Measurements from ENCODE around the gene PRTFDC1. TPM values are rescaled to one million over a fixed set of nuclear protein-coding genes. Genes with fewer than 3 reads are reported as not detected.
"Not testable (repeated sequence)": the region's sequence is repeated elsewhere in the genome, so short reads cannot be mapped to it uniquely, and the experiment has no call there.

Gene PRTFDC1
- total RNA-seq, 1 experiment from 2014 or later = 22.7 TPM

DNA sequence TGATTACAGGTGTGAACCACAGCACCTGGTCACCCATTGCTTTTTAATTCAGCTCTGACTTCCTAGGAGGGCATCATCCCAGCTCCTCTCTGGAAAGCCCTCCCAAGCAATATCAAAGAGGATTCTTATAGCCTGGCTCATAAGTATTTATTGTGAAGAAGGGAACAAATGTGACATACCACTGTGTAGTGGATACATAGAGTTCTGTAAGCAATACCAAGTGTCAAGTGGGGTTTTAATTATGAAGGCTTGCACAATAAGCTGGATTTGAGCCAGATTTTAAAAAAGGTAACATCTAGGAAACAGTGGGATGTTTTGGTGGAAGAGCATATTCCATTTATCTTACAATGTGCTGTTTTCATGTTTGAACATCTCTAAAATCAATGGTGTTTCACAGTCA lies 19.0 kb upstream of the PRTFDC1 start:
- no peaks in the 10 kb centered on the region for H3K4me1 Mint-ChIP-seq (ENCODE audit: low read depth, unreplicated experiment)
- TF ChIP-seq, protein P1, sequence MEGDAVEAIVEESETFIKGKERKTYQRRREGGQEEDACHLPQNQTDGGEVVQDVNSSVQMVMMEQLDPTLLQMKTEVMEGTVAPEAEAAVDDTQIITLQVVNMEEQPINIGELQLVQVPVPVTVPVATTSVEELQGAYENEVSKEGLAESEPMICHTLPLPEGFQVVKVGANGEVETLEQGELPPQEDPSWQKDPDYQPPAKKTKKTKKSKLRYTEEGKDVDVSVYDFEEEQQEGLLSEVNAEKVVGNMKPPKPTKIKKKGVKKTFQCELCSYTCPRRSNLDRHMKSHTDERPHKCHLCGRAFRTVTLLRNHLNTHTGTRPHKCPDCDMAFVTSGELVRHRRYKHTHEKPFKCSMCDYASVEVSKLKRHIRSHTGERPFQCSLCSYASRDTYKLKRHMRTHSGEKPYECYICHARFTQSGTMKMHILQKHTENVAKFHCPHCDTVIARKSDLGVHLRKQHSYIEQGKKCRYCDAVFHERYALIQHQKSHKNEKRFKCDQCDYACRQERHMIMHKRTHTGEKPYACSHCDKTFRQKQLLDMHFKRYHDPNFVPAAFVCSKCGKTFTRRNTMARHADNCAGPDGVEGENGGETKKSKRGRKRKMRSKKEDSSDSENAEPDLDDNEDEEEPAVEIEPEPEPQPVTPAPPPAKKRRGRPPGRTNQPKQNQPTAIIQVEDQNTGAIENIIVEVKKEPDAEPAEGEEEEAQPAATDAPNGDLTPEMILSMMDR (IDR thresholded peaks at IDR 0.05; ENCODE audit: unreplicated experiment) = no peak
- no peaks in the 10 kb centered on the region for H3K27me3 Mint-ChIP-seq (ENCODE audit: unreplicated experiment)
- no TSS peak for BruUV-seq (replicated peaks)
- H3K36me3 Mint-ChIP-seq (ENCODE audit: insufficient read depth, unreplicated experiment) = no peaks in the 10 kb centered on the region
- CTCF ChIA-PET = interaction anchor here (1.2 kb wide), 1 partner anchor 9 kb away, joined by 4 read pairs; no protein-coding TSS in a partner anchor
- H3K4me3 Mint-ChIP-seq (ENCODE audit: low read depth, unreplicated experiment) = no peak overlapping the region
- H3K27ac Mint-ChIP-seq (ENCODE audit: unreplicated experiment) = no peak overlapping the region
- no peaks in the 10 kb centered on the region for H3K9me3 Mint-ChIP-seq (ENCODE audit: low read depth, unreplicated experiment)
- intact Hi-C loops (cut with micrococcal nuclease; ENCODE audit: unreplicated experiment) = no loop called here
- DNase-seq = no peak

DNA sequence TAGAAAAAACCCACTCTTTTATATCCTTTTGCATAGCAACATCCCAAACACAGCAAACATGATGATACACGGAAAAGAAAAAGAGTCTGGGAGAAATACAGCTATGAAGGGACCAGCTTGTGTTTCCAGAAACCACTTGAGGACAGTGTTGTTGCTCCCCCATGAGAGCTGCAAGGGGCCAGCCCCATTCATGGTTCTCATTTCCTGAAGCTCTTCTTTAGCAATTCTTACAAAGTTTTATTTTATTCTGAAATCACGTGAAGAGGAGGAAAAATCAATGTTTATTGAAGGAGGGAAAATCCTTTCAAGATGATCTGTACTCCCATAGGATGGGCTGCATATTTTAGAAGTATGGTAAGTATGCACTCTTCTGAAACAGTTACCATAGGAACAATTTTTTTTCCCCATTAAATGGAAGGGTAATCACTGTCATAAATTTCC lies 17.5 kb upstream of the PRTFDC1 start:
- Mint-ChIP-seq H3K27ac (ENCODE audit: unreplicated experiment) (no peak overlapping the region), H3K9me3 (ENCODE audit: low read depth, unreplicated experiment) (no peaks in the 10 kb centered on the region), H3K4me3 (ENCODE audit: low read depth, unreplicated experiment) (no peak overlapping the region), H3K27me3 (ENCODE audit: unreplicated experiment) (no peaks in the 10 kb centered on the region), H3K4me1 (ENCODE audit: low read depth, unreplicated experiment) (no peaks in the 10 kb centered on the region), H3K36me3 (ENCODE audit: insufficient read depth, unreplicated experiment) (no peaks in the 10 kb centered on the region)
- no TSS peak for BruUV-seq (replicated peaks)
- TF ChIP-seq, protein P1 (IDR thresholded peaks at IDR 0.05; ENCODE audit: unreplicated experiment) = no peak
- no peak for DNase-seq
- CTCF ChIA-PET = interaction anchor here (0.5 to 0.7 kb wide), 2 partner anchors 325 to 1782 kb away, joined by 3 read pairs; no protein-coding TSS in a partner anchor
- intact Hi-C loops (cut with micrococcal nuclease; ENCODE audit: unreplicated experiment) = no loop called here

DNA sequence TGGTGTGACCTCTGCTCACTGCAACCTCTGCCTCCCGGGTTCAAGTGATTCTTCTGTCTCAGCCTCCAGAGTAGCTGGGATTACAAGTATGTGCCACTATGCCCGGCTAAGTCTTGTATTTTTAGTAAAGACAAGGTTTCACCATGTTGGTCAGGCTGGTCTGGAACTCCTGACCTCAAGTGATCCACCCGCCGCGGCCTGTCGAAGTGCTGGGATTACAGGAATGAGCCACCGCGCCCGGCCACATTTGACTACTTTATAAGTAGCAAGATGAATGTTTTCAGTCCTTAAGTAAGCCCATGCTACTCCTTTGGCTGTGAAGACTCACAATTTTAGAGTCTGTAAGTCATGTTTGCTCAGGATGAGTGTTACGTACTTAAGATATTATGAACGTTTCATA lies 16.5 kb upstream of the PRTFDC1 start:
- BruUV-seq (replicated peaks); H3K9me3 Mint-ChIP-seq (ENCODE audit: low read depth, unreplicated experiment); H3K27ac Mint-ChIP-seq (ENCODE audit: unreplicated experiment); H3K27me3 Mint-ChIP-seq (ENCODE audit: unreplicated experiment); CTCF ChIA-PET; DNase-seq; H3K36me3 Mint-ChIP-seq (ENCODE audit: insufficient read depth, unreplicated experiment); H3K4me1 Mint-ChIP-seq (ENCODE audit: low read depth, unreplicated experiment); H3K4me3 Mint-ChIP-seq (ENCODE audit: low read depth, unreplicated experiment); intact Hi-C loops (cut with micrococcal nuclease; ENCODE audit: unreplicated experiment): not testable (repeated sequence)

DNA sequence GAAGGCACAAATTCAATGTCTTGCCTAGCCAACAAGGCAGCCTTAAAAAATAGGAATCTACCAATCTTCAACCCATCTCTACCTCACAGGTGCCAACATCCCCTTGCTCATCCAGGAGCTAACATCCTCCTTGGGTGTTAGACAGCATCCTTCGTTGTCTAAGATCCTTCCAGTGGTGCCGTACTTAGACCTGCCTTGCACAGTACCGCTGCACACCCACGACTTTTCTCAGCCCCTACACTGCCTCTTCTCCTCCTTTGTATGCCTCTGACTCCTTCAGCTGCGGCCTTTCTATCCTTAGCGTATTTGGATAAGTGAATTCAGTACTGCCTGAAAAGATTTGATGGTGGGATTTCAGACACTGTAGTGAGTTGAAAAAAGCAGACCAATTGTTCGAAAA lies 15.9 kb upstream of the PRTFDC1 start:
- H3K27me3 Mint-ChIP-seq (ENCODE audit: unreplicated experiment) = no peaks in the 10 kb centered on the region
- H3K4me1 Mint-ChIP-seq (ENCODE audit: low read depth, unreplicated experiment) = no peaks in the 10 kb centered on the region
- no peak for DNase-seq
- CTCF ChIA-PET = interaction anchor here (0.7 kb wide), 1 partner anchor 397 kb away, joined by 3 read pairs; no protein-coding TSS in a partner anchor
- no peaks in the 10 kb centered on the region for H3K36me3 Mint-ChIP-seq (ENCODE audit: insufficient read depth, unreplicated experiment)
- no peaks in the 10 kb centered on the region for H3K9me3 Mint-ChIP-seq (ENCODE audit: low read depth, unreplicated experiment)
- H3K4me3 Mint-ChIP-seq (ENCODE audit: low read depth, unreplicated experiment) = no peak overlapping the region
- TF ChIP-seq, protein P1 (IDR thresholded peaks at IDR 0.05; ENCODE audit: unreplicated experiment) = no peak
- intact Hi-C loops (cut with micrococcal nuclease; ENCODE audit: unreplicated experiment) = no loop called here
- no peak overlapping the region for H3K27ac Mint-ChIP-seq (ENCODE audit: unreplicated experiment)
- BruUV-seq (replicated peaks) = no TSS peak

DNA sequence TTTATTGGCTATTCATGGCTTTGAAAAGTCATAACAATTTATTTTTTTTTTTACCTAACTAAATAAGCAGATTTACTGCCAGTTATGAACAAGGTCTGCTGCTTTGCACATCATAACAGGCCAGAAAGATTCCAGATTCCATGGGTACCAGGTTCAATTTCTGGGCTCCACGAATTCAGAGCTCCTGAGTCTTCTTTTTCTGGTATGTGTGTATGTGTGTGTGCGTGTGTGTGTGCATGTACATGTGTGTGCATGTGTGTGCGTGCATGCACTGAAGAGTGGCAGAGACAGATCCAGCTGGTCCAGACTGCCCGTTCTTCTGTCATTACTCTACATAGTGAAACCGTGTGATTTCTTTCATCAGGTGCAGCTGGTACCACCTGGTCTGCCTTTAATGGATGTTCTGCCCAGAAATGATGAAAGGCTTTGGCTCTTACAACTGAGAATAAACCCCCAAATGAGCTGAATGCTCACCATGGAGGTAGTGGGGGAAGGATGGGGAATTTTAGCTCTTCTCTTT lies 14.6 kb upstream of the PRTFDC1 start:
- no peak overlapping the region for H3K4me3 Mint-ChIP-seq (ENCODE audit: low read depth, unreplicated experiment)
- BruUV-seq (replicated peaks) = no TSS peak
- no peaks in the 10 kb centered on the region for H3K36me3 Mint-ChIP-seq (ENCODE audit: insufficient read depth, unreplicated experiment)
- DNase-seq = no peak
- H3K4me1 Mint-ChIP-seq (ENCODE audit: low read depth, unreplicated experiment) = peaks cover 8% of the 10 kb centered on the region
- TF ChIP-seq, protein P1 (IDR thresholded peaks at IDR 0.05; ENCODE audit: unreplicated experiment) = no peak
- no peak overlapping the region for H3K27ac Mint-ChIP-seq (ENCODE audit: unreplicated experiment)
- CTCF ChIA-PET = interaction anchor here (0.6 kb wide), 1 partner anchor 73 kb away, joined by 4 read pairs; no protein-coding TSS in a partner anchor
- no peaks in the 10 kb centered on the region for H3K9me3 Mint-ChIP-seq (ENCODE audit: low read depth, unreplicated experiment)
- intact Hi-C loops (cut with micrococcal nuclease; ENCODE audit: unreplicated experiment) = no loop called here
- no peaks in the 10 kb centered on the region for H3K27me3 Mint-ChIP-seq (ENCODE audit: unreplicated experiment)
